HepG2 (cell line): ENCODE results near the gene CST4. TPM values are rescaled to one million over a fixed set of nuclear protein-coding genes. Genes with fewer than 3 reads are reported as not detected.

Experiments
- ATAC-seq: fragments of 200-7000 bp; cut with Tn5 transposase; 3 replicates; pipeline ENCODE4 v1.9.1; 2020; ENCODE audit warnings: mild to moderate bottlenecking, moderate library complexity
- BruUV-seq: library from RNA; stranded (reverse); fragments of 400-500 nt; replicated peaks from 2 replicates; lab custom pipeline; 2021; lab: Mats Ljungman, UMichigan
- CTCF ChIA-PET: fragments of 300-600 bp; formaldehyde crosslinking; extraction: SDS; loops from one replicate; lab custom pipeline; 2021; ENCODE audit warnings: low total read pairs, inconsistent platforms, low intra/inter-chr PET ratio; lab: Yijun Ruan, JAX
- POLR2A ChIA-PET: fragments of 350-600 bp; sonication (Branson Sonifier 250); formaldehyde crosslinking; loops from one replicate; lab custom pipeline; 2020; ENCODE audit warnings: antibody characterized with exemption, inconsistent platforms; lab: Yijun Ruan, JAX
- DNase-seq: peaks from one replicate; pipeline ENCODE4 v3.0.0-alpha.2; 2015; ENCODE audit warnings: low spot score
- FAIRE-seq: peaks from 3 replicates; lab custom pipeline; 2011; peaks lifted over from hg19 to GRCh38; lab: Jason Lieb, UNC
- H2AFZ ChIP-seq: one replicate; pipeline ENCODE4 v1.6.1; 2011; ENCODE audit warnings: low read length, inconsistent platforms
- H3K27ac ChIP-seq: fragments of 300-600 bp; 3 replicates; pipeline ENCODE4 v1.8.0; 2011; ENCODE audit warnings: mixed run types, mild to moderate bottlenecking, mixed read lengths, low read length, inconsistent platforms; ENCODE audit not compliant: insufficient read depth; ENCODE audit errors: extremely low read length
- H3K27me3 ChIP-seq, 2 experiments: fragments of 200-600 bp in 1 of 2; 2 replicates in 1 of 2; 3 replicates in 1 of 2; pipeline versions ENCODE4 v1.6.0 to v1.8.0; 2011; ENCODE audit warnings: low read length in 2 of 2, mild to moderate bottlenecking in 2 of 2, moderate library complexity in 2 of 2, inconsistent platforms in 1 of 2; ENCODE audit not compliant: insufficient read depth in 2 of 2, control insufficient read depth in 1 of 2
- H3K36me3 ChIP-seq, 2 experiments: fragments of 200-600 bp in 1 of 2; replicated peaks in 1 of 2; 2 replicates in 1 of 2; 3 replicates in 1 of 2; pipeline versions ENCODE4 v1.5.1 to v1.8.0; 2011; ENCODE audit warnings: low read length in 2 of 2, inconsistent platforms in 1 of 2; ENCODE audit not compliant: insufficient read depth in 2 of 2, control insufficient read depth in 1 of 2
- H3K4me1 ChIP-seq: 2 replicates; pipeline ENCODE4 v1.5.1; 2012; ENCODE audit warnings: low read length, inconsistent platforms; ENCODE audit not compliant: insufficient read depth
- H3K4me2 ChIP-seq: 2 replicates; pipeline ENCODE4 v1.6.0; 2011; ENCODE audit warnings: low read depth, low read length, inconsistent platforms
- H3K4me3 ChIP-seq, 3 experiments: fragments of 200-600 bp in 1 of 3; sonication (generic), shearing (Covaris generic) in 1 of 3; replicated peaks in 1 of 3; 2 replicates each; pipeline ENCODE4 v1.5.1; 2011 to 2016; ENCODE audit warnings: low read length in 3 of 3, inconsistent platforms in 2 of 3, low read depth in 2 of 3, mild to moderate bottlenecking in 2 of 3, control low read depth in 1 of 3, mixed read lengths in 1 of 3; ENCODE audit not compliant: insufficient read depth in 1 of 3
- H3K79me2 ChIP-seq: one replicate; pipeline ENCODE4 v1.6.1; 2011; ENCODE audit warnings: low read length, inconsistent platforms; ENCODE audit not compliant: insufficient read depth
- H3K9ac ChIP-seq: 2 replicates; pipeline ENCODE4 v1.6.0; 2011; ENCODE audit warnings: mild to moderate bottlenecking, low read depth, low read length, inconsistent platforms; ENCODE audit not compliant: insufficient read depth
- H3K9me3 ChIP-seq: 2 replicates; pipeline ENCODE4 v1.5.1; 2012; ENCODE audit warnings: mild to moderate bottlenecking, low read length
- H4K20me1 ChIP-seq: 2 replicates; pipeline ENCODE4 v1.6.0; 2011; ENCODE audit warnings: inconsistent platforms, mild to moderate bottlenecking, low read length, moderate library complexity; ENCODE audit not compliant: insufficient read depth
- ZBTB40 ChIP-seq, 2 experiments: fragments of 450-650 bp in 1 of 2; sonication (generic) in 1 of 2; formaldehyde crosslinking in 1 of 2; IDR thresholded peaks; 2 replicates each; pipeline versions ENCODE4 v1.6.1 to v1.8.0; 2016 to 2022; ENCODE audit warnings: antibody characterized with exemption in 1 of 2, mild to moderate bottlenecking in 1 of 2, missing genetic modification reagents in 1 of 2
- ZNF350 ChIP-seq: sonication (generic); formaldehyde crosslinking; IDR thresholded peaks from 2 replicates; pipeline ENCODE4 v1.4.0; 2020; ENCODE audit warnings: mild to moderate bottlenecking, low read depth, missing genetic modification reagents, borderline replicate concordance
- ZNF687 ChIP-seq: sonication (generic); formaldehyde crosslinking; IDR thresholded peaks from 2 replicates; pipeline ENCODE4 v1.5.1; 2020; ENCODE audit warnings: mild to moderate bottlenecking, missing genetic modification reagents, moderate library complexity
- WGBS: methylation state at CpG from one replicate; pipeline ENCODE4 v1.1.6; 2017; ENCODE audit warnings: low lambda C conversion rate; 5-methylcytosine and 5-hydroxymethylcytosine counted together
- in situ Hi-C: cut with HindIII; loops from 2 replicates; pipeline ENCODE4 v1.10.0; 2017; ENCODE audit warnings: low pct_unique_long_range_greater_than_20kb; ENCODE audit not compliant: extremely low pct_ligation_motif_present
- intact Hi-C: fragments of 100-400 bp; cut with micrococcal nuclease; formaldehyde crosslinking; loops from one replicate; pipeline ENCODE4 v1.10.0; 2022; ENCODE audit not compliant: unreplicated experiment
- polyA plus RNA-seq, 8 experiments: library from polyadenylated mRNA; depleted of rRNA in 3 of 8; stranded (reverse) in 7 of 8; unstranded in 1 of 8; fragments of >200 nt; fragmentation: Illumina TruSeq in 4 of 8; extraction: Trizol in 4 of 8; gene quantifications; 2 replicates each; pipeline versions ENCODE4 v1.2.1 to v1.2.3, GENCODE V29; 2011 to 2016; ENCODE audit warnings: low read depth in 4 of 8, missing spikeins in 1 of 8, mixed read lengths in 1 of 8; ENCODE audit not compliant: insufficient read depth in 1 of 8
- total RNA-seq, 5 experiments: library from RNA; depleted of rRNA; stranded (reverse); fragments of >200 nt; fragmentation: Illumina TruSeq; extraction: Trizol; gene quantifications; 2 replicates each; pipeline ENCODE4 v1.2.3, GENCODE V29; 2016; ENCODE audit warnings: low read depth in 1 of 5

CST4 gene
- total and polyA plus RNA-seq, 2 of the 13 experiments (the other 11 are each of a cell fraction or from before 2014, with no cell fraction given), result not detected

GRCh38 chr20:23663180-23663579 lies 25.7 kb downstream of the CST4 start (continued):
- TF ChIP-seq ZBTB40 (IDR thresholded peaks at IDR 0.05) (no peak), ZBTB40 (CRISPR knock-in tag; IDR thresholded peaks at IDR 0.05) (no peak)

GRCh38 chr20:23662276-23662870 lies 26.5 kb downstream of the CST4 start:
- Histone ChIP-seq H3K9ac (0 out of 2 replicates have a peak overlapping the region, but pooled peaks have one; percentile 12), H3K27ac (peak overlapping the region; percentile 93), H2AFZ (no peak overlapping the region), H4K20me1 (no peaks in the 10 kb centered on the region), H3K4me2 (peak overlapping the region; percentile 93), H3K4me3 (peak overlapping the region in 1 of 3 experiments; percentile 65; a peak in 1 of 6 replicates), H3K79me2 (peaks cover 5% of the 10 kb centered on the region), H3K9me3 (no peaks in the 10 kb centered on the region), H3K4me1 (peaks cover 77% of the 10 kb centered on the region), H3K36me3 (no peaks in the 10 kb centered on the region; a peak in 1 of 5 replicates), H3K27me3 (no peaks in the 10 kb centered on the region)
- in situ Hi-C loops, result no loop called here
- DNase-seq (no peak), FAIRE-seq (no peak), ATAC-seq (no peak)
- POLR2A ChIA-PET, result interaction anchor here (0.6 to 9.9 kb wide), 16 partner anchors 9 to 1172 kb away, joined by 4 to 543 read pairs (median 12); partner anchors contain the start of genes CST3, NAPB and NXT1
- BruUV-seq, result no TSS peak
- WGBS, result 95% methylated on average over 7 of the region's 9 CpGs
- intact Hi-C loops, result loop anchor here (5.0 kb wide), 1 partner anchor 35 kb away; no protein-coding TSS in a partner anchor
- CTCF ChIA-PET, result no interaction called here
- no peak for TF ChIP-seq ZNF350 (CRISPR knock-in tag)
- peak; percentile 74 for TF ChIP-seq ZNF687 (CRISPR knock-in tag)
